ENCODE data around the gene RNF149.

DNA sequence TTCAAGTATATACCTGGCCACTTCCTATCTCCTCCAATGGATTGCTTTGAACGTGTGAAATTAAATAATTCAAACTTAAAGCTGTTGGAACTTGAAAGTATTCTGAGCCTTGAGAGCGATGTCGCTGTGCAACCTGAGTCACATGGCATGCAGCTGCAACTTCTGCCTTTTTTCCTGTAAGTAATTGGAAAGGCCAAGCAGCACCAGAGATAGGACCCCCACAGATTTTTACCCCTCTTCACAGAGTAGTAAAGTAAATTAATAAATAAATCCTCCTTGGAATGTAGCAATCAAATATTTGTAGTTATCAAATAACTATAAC, 3.2 kb upstream of the RNF149 start:
- TF ChIP-seq EZH2 (IDR thresholded peaks at IDR 0.05; ENCODE audit: low read length, missing control alignments) = no peak
- TF ChIP-seq, protein P1, sequence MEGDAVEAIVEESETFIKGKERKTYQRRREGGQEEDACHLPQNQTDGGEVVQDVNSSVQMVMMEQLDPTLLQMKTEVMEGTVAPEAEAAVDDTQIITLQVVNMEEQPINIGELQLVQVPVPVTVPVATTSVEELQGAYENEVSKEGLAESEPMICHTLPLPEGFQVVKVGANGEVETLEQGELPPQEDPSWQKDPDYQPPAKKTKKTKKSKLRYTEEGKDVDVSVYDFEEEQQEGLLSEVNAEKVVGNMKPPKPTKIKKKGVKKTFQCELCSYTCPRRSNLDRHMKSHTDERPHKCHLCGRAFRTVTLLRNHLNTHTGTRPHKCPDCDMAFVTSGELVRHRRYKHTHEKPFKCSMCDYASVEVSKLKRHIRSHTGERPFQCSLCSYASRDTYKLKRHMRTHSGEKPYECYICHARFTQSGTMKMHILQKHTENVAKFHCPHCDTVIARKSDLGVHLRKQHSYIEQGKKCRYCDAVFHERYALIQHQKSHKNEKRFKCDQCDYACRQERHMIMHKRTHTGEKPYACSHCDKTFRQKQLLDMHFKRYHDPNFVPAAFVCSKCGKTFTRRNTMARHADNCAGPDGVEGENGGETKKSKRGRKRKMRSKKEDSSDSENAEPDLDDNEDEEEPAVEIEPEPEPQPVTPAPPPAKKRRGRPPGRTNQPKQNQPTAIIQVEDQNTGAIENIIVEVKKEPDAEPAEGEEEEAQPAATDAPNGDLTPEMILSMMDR (conservative IDR thresholded peaks at IDR 0.05 in 1 of 2, IDR thresholded peaks at IDR 0.05 in 1 of 2; ENCODE audit: low read depth in 1 of 2, low read length in 2 of 2) = no peak
